ENCODE measurements around the gene CDC42SE2. TPM values are rescaled to one million over a fixed set of nuclear protein-coding genes. Genes with fewer than 3 reads are reported as not detected.

Gene CDC42SE2
- total RNA-seq, 6 experiments from 2014 or later: 10.3 to 19.8 (median 15.0) TPM

- Histone ChIP-seq H3K4me1 (peaks cover 0 to 17% (median 0%) of the 10 kb centered on the region in 4 donors), H3K27me3 (no peaks in the 10 kb centered on the region), H3K4me3 (no peak overlapping the region), H3K36me3 (no peaks in the 10 kb centered on the region), H3K9me3 (no peaks in the 10 kb centered on the region), H3K27ac (no peak overlapping the region)
- no peak for TF ChIP-seq POLR2A (IDR thresholded peaks at IDR 0.05)
- TF ChIP-seq CTCF (IDR thresholded peaks at IDR 0.05): no peak
- intact Hi-C loops (cut with DNase I): no loop called here
- WGBS (ENCODE audit: insufficient coverage, low coverage, low lambda C conversion rate, missing lambda C conversion rate): 100% methylated on average over 1 of the region's 1 CpG
- DNase-seq (no peak), ATAC-seq (no peak)
Observed at GRCh38 chr5:131285703-131286399, 22.0 kb downstream of the CDC42SE2 start.

- intact Hi-C loops (cut with DNase I): no loop called here
Observed at GRCh38 chr5:131286400-131286715, 22.5 kb downstream of the CDC42SE2 start.

GRCh38 chr5:131288328-131288727, 24.5 kb downstream of the CDC42SE2 start:
- H3K9me3 ChIP-seq: no peaks in the 10 kb centered on the region
- no peaks in the 10 kb centered on the region for H3K27me3 ChIP-seq
- no peak overlapping the region for H3K27ac ChIP-seq
- peaks cover 0 to 3% (median 0%) of the 10 kb centered on the region in 4 donors for H3K4me1 ChIP-seq
- DNase-seq (no peak), ATAC-seq (no peak)
- TF ChIP-seq CTCF (IDR thresholded peaks at IDR 0.05) (no peak), POLR2A (IDR thresholded peaks at IDR 0.05) (no peak)
- WGBS (ENCODE audit: insufficient coverage, low coverage, low lambda C conversion rate, missing lambda C conversion rate): 67% methylated on average over 1 of the region's 1 CpG
- H3K36me3 ChIP-seq: no peaks in the 10 kb centered on the region
- intact Hi-C loops (cut with DNase I): no loop called here
- H3K4me3 ChIP-seq: no peak overlapping the region

More at GRCh38 chr5:131286400-131286715, 22.5 kb downstream of the CDC42SE2 start:
- no peaks in the 10 kb centered on the region for H3K9me3 ChIP-seq
- TF ChIP-seq POLR2A (IDR thresholded peaks at IDR 0.05) (no peak), CTCF (IDR thresholded peaks at IDR 0.05) (no peak)
- H3K36me3 ChIP-seq: no peaks in the 10 kb centered on the region
- no peak overlapping the region for H3K4me3 ChIP-seq
- 87% methylated on average over 3 of the region's 5 CpGs for WGBS (ENCODE audit: insufficient coverage, low coverage, low lambda C conversion rate, missing lambda C conversion rate)
- ATAC-seq (no peak), DNase-seq (no peak)
- no peak overlapping the region for H3K27ac ChIP-seq
- H3K27me3 ChIP-seq: no peaks in the 10 kb centered on the region
- H3K4me1 ChIP-seq: peaks cover 0 to 12% (median 0%) of the 10 kb centered on the region in 4 donors

GRCh38 chr5:131289738-131290137, 25.9 kb downstream of the CDC42SE2 start:
- H3K9me3 ChIP-seq: no peaks in the 10 kb centered on the region
- H3K27me3 ChIP-seq: no peaks in the 10 kb centered on the region
- H3K4me1 ChIP-seq: peaks cover 0 to 3% (median 0%) of the 10 kb centered on the region in 4 donors
- H3K27ac ChIP-seq: no peak overlapping the region
- H3K36me3 ChIP-seq: no peaks in the 10 kb centered on the region
- 93% methylated on average over 3 of the region's 3 CpGs for WGBS (ENCODE audit: insufficient coverage, low coverage, low lambda C conversion rate, missing lambda C conversion rate)
- intact Hi-C loops (cut with DNase I): no loop called here
- no peak overlapping the region for H3K4me3 ChIP-seq
- TF ChIP-seq CTCF (IDR thresholded peaks at IDR 0.05) (no peak), POLR2A (IDR thresholded peaks at IDR 0.05) (no peak)
- no peak for DNase-seq
- ATAC-seq: no peak

Data from right lobe of liver (tissue), 6 donors.